Measurements from ENCODE around the gene HESX1.

Gene HESX1

GRCh38 chr3:57194641-57195040 lies 5.1 kb downstream of the HESX1 start:
- H3K27me3 ChIP-seq (ENCODE audit: control insufficient read depth in 1 of 2, insufficient read depth in 2 of 2, low read length in 2 of 2) = no peaks in the 10 kb centered on the region
- H3K4me3 ChIP-seq (ENCODE audit: low read depth in 1 of 2, low read length in 2 of 2) = no peak overlapping the region
- H3K36me3 ChIP-seq (ENCODE audit: insufficient read depth, low read length) = no peaks in the 10 kb centered on the region
- H3K27ac ChIP-seq (ENCODE audit: low read depth, low read length) = no peak overlapping the region
- H3K9me3 ChIP-seq (ENCODE audit: low read length) = no peaks in the 10 kb centered on the region
- H3K9ac ChIP-seq (ENCODE audit: low read length) = no peak overlapping the region
- no peaks in the 10 kb centered on the region for H3K4me1 ChIP-seq (ENCODE audit: insufficient read depth, low read length)

GRCh38 chr3:57192028-57192427 lies 7.8 kb downstream of the HESX1 start:
- no peaks in the 10 kb centered on the region for H3K4me1 ChIP-seq (ENCODE audit: insufficient read depth, low read length)
- H3K36me3 ChIP-seq (ENCODE audit: insufficient read depth, low read length) = no peaks in the 10 kb centered on the region
- no peak overlapping the region for H3K9ac ChIP-seq (ENCODE audit: low read length)
- H3K27me3 ChIP-seq (ENCODE audit: control insufficient read depth in 1 of 2, insufficient read depth in 2 of 2, low read length in 2 of 2) = no peaks in the 10 kb centered on the region
- no peak overlapping the region for H3K27ac ChIP-seq (ENCODE audit: low read depth, low read length)
- H3K9me3 ChIP-seq (ENCODE audit: low read length) = no peaks in the 10 kb centered on the region
- no peak overlapping the region for H3K4me3 ChIP-seq (ENCODE audit: low read depth in 1 of 2, low read length in 2 of 2)

- Histone ChIP-seq H3K4me1 (ENCODE audit: insufficient read depth, low read length) (no peaks in the 10 kb centered on the region), H3K9me3 (ENCODE audit: low read length) (no peaks in the 10 kb centered on the region), H3K9ac (ENCODE audit: low read length) (no peak overlapping the region), H3K36me3 (ENCODE audit: insufficient read depth, low read length) (no peaks in the 10 kb centered on the region), H3K27me3 (ENCODE audit: control insufficient read depth in 1 of 2, insufficient read depth in 2 of 2, low read length in 2 of 2) (no peaks in the 10 kb centered on the region), H3K27ac (ENCODE audit: low read depth, low read length) (no peak overlapping the region), H3K4me3 (ENCODE audit: low read depth in 1 of 2, low read length in 2 of 2) (no peak overlapping the region)
Observed at GRCh38 chr3:57184526-57184925, 15.3 kb downstream of the HESX1 start.

GRCh38 chr3:57179580-57180410 lies 20.0 kb downstream of the HESX1 start:
- no peaks in the 10 kb centered on the region for H3K9me3 ChIP-seq (ENCODE audit: low read length)
- H3K27me3 ChIP-seq (ENCODE audit: control insufficient read depth in 1 of 2, insufficient read depth in 2 of 2, low read length in 2 of 2) = no peaks in the 10 kb centered on the region
- H3K4me3 ChIP-seq (ENCODE audit: low read depth in 1 of 2, low read length in 2 of 2) = no peak overlapping the region
- H3K4me1 ChIP-seq (ENCODE audit: insufficient read depth, low read length) = no peaks in the 10 kb centered on the region
- no peak overlapping the region for H3K9ac ChIP-seq (ENCODE audit: low read length)
- no peak overlapping the region for H3K27ac ChIP-seq (ENCODE audit: low read depth, low read length)
- H3K36me3 ChIP-seq (ENCODE audit: insufficient read depth, low read length) = no peaks in the 10 kb centered on the region

GRCh38 chr3:57176045-57176444 lies 23.7 kb downstream of the HESX1 start:
- Histone ChIP-seq H3K27me3 (ENCODE audit: control insufficient read depth in 1 of 2, insufficient read depth in 2 of 2, low read length in 2 of 2) (no peaks in the 10 kb centered on the region), H3K9ac (ENCODE audit: low read length) (no peak overlapping the region), H3K4me1 (ENCODE audit: insufficient read depth, low read length) (no peaks in the 10 kb centered on the region), H3K4me3 (ENCODE audit: low read depth in 1 of 2, low read length in 2 of 2) (no peak overlapping the region), H3K9me3 (ENCODE audit: low read length) (no peaks in the 10 kb centered on the region), H3K27ac (ENCODE audit: low read depth, low read length) (no peak overlapping the region), H3K36me3 (ENCODE audit: insufficient read depth, low read length) (no peaks in the 10 kb centered on the region)

GRCh38 chr3:57173687-57174086 lies 26.1 kb downstream of the HESX1 start:
- H3K36me3 ChIP-seq (ENCODE audit: insufficient read depth, low read length) = no peaks in the 10 kb centered on the region
- H3K4me1 ChIP-seq (ENCODE audit: insufficient read depth, low read length) = no peaks in the 10 kb centered on the region
- H3K4me3 ChIP-seq (ENCODE audit: low read depth in 1 of 2, low read length in 2 of 2) = no peak overlapping the region
- H3K27ac ChIP-seq (ENCODE audit: low read depth, low read length) = no peak overlapping the region
- no peaks in the 10 kb centered on the region for H3K9me3 ChIP-seq (ENCODE audit: low read length)
- H3K27me3 ChIP-seq (ENCODE audit: control insufficient read depth in 1 of 2, insufficient read depth in 2 of 2, low read length in 2 of 2) = no peaks in the 10 kb centered on the region
- H3K9ac ChIP-seq (ENCODE audit: low read length) = no peak overlapping the region

- no peaks in the 10 kb centered on the region for H3K9me3 ChIP-seq (ENCODE audit: low read length)
- H3K36me3 ChIP-seq (ENCODE audit: insufficient read depth, low read length) = no peaks in the 10 kb centered on the region
- H3K9ac ChIP-seq (ENCODE audit: low read length) = no peak overlapping the region
- no peaks in the 10 kb centered on the region for H3K27me3 ChIP-seq (ENCODE audit: control insufficient read depth in 1 of 2, insufficient read depth in 2 of 2, low read length in 2 of 2)
- no peak overlapping the region for H3K27ac ChIP-seq (ENCODE audit: low read depth, low read length)
- H3K4me3 ChIP-seq (ENCODE audit: low read depth in 1 of 2, low read length in 2 of 2) = no peak overlapping the region
- H3K4me1 ChIP-seq (ENCODE audit: insufficient read depth, low read length) = no peaks in the 10 kb centered on the region
Observed at GRCh38 chr3:57170946-57171345, 28.8 kb downstream of the HESX1 start.

GRCh38 chr3:57169872-57170623 lies 29.7 kb downstream of the HESX1 start:
- Histone ChIP-seq H3K4me3 (ENCODE audit: low read depth in 1 of 2, low read length in 2 of 2) (peak overlapping the region; percentile 53 to 67), H3K36me3 (ENCODE audit: insufficient read depth, low read length) (no peaks in the 10 kb centered on the region), H3K4me1 (ENCODE audit: insufficient read depth, low read length) (no peaks in the 10 kb centered on the region), H3K9ac (ENCODE audit: low read length) (no peak overlapping the region), H3K27ac (ENCODE audit: low read depth, low read length) (no peak overlapping the region), H3K27me3 (ENCODE audit: control insufficient read depth in 1 of 2, insufficient read depth in 2 of 2, low read length in 2 of 2) (no peaks in the 10 kb centered on the region), H3K9me3 (ENCODE audit: low read length) (no peaks in the 10 kb centered on the region)

- Histone ChIP-seq H3K27ac (ENCODE audit: low read depth, low read length) (no peak overlapping the region), H3K4me3 (ENCODE audit: low read depth in 1 of 2, low read length in 2 of 2) (no peak overlapping the region), H3K27me3 (ENCODE audit: control insufficient read depth in 1 of 2, insufficient read depth in 2 of 2, low read length in 2 of 2) (no peaks in the 10 kb centered on the region)
Observed at GRCh38 chr3:57169108-57169507, 30.7 kb downstream of the HESX1 start.

GRCh38 chr3:57168151-57168550 lies 31.6 kb downstream of the HESX1 start:
- Histone ChIP-seq H3K4me1 (ENCODE audit: insufficient read depth, low read length) (peaks cover 6% of the 10 kb centered on the region), H3K27me3 (ENCODE audit: control insufficient read depth in 1 of 2, insufficient read depth in 2 of 2, low read length in 2 of 2) (no peaks in the 10 kb centered on the region), H3K4me3 (ENCODE audit: low read depth in 1 of 2, low read length in 2 of 2) (no peak overlapping the region), H3K36me3 (ENCODE audit: insufficient read depth, low read length) (no peaks in the 10 kb centered on the region), H3K9ac (ENCODE audit: low read length) (no peak overlapping the region), H3K27ac (ENCODE audit: low read depth, low read length) (no peak overlapping the region), H3K9me3 (ENCODE audit: low read length) (no peaks in the 10 kb centered on the region)

More at GRCh38 chr3:57169108-57169507, 30.7 kb downstream of the HESX1 start:
- H3K36me3 ChIP-seq (ENCODE audit: insufficient read depth, low read length) = no peaks in the 10 kb centered on the region
- H3K9ac ChIP-seq (ENCODE audit: low read length) = no peak overlapping the region
- no peaks in the 10 kb centered on the region for H3K4me1 ChIP-seq (ENCODE audit: insufficient read depth, low read length)
- H3K9me3 ChIP-seq (ENCODE audit: low read length) = no peaks in the 10 kb centered on the region

- Histone ChIP-seq H3K9ac (ENCODE audit: low read length) (no peak overlapping the region), H3K9me3 (ENCODE audit: low read length) (no peaks in the 10 kb centered on the region), H3K27me3 (ENCODE audit: control insufficient read depth in 1 of 2, insufficient read depth in 2 of 2, low read length in 2 of 2) (no peaks in the 10 kb centered on the region), H3K36me3 (ENCODE audit: insufficient read depth, low read length) (no peaks in the 10 kb centered on the region), H3K27ac (ENCODE audit: low read depth, low read length) (no peak overlapping the region), H3K4me3 (ENCODE audit: low read depth in 1 of 2, low read length in 2 of 2) (no peak overlapping the region), H3K4me1 (ENCODE audit: insufficient read depth, low read length) (peaks cover 21% of the 10 kb centered on the region)
Observed at GRCh38 chr3:57166660-57167059, 33.1 kb downstream of the HESX1 start.

All from muscle layer of colon (tissue), 2 donors.